Activated naive CD8-positive, alpha-beta T cell treated with anti-CD3 and anti-CD28 coated beads, Interleukin-2, amount 50 U/mL, for 24 hours (primary cell): ENCODE measurements around the gene EIF4G3.

Source experiments
- ATAC-seq: fragments of 150-1000 bp; cut with Tn5 transposase; one replicate; pipeline ENCODE4 v1.10.0; 2021
- DNase-seq: peaks from one replicate; pipeline ENCODE4 v3.0.0; 2021
- H3K27ac Mint-ChIP-seq: one replicate; pipeline ENCODE4 v1.8.0; 2021; ENCODE audit warnings: mild to moderate bottlenecking, mixed read lengths
- H3K27me3 Mint-ChIP-seq: one replicate; pipeline ENCODE4 v1.8.0; 2021; ENCODE audit warnings: mixed read lengths
- H3K36me3 Mint-ChIP-seq: one replicate; pipeline ENCODE4 v1.8.0; 2021; ENCODE audit warnings: low read depth, mixed read lengths
- H3K4me1 Mint-ChIP-seq: one replicate; pipeline ENCODE4 v1.8.0; 2021; ENCODE audit warnings: mixed read lengths
- H3K4me3 Mint-ChIP-seq: one replicate; pipeline ENCODE4 v1.8.0; 2021; ENCODE audit warnings: mild to moderate bottlenecking, moderate library complexity, mixed read lengths
- H3K9me3 Mint-ChIP-seq: one replicate; pipeline ENCODE4 v1.8.0; 2021; ENCODE audit warnings: mixed read lengths

The EIF4G3 gene

GRCh38 chr1:20900056-20900455 is 276.6 kb downstream of the EIF4G3 start:
- Mint-ChIP-seq H3K27ac (no peak overlapping the region), H3K4me1 (no peaks in the 10 kb centered on the region)

GRCh38 chr1:20899154-20899972 is 277.3 kb downstream of the EIF4G3 start:
- Mint-ChIP-seq H3K9me3 (no peaks in the 10 kb centered on the region), H3K4me3 (no peak overlapping the region), H3K27me3 (no peaks in the 10 kb centered on the region), H3K36me3 (peaks cover 14% of the 10 kb centered on the region), H3K4me1 (no peaks in the 10 kb centered on the region), H3K27ac (no peak overlapping the region)
- ATAC-seq (no peak), DNase-seq (no peak)

More at GRCh38 chr1:20900056-20900455, 276.6 kb downstream of the EIF4G3 start:
- Mint-ChIP-seq H3K27me3 (no peaks in the 10 kb centered on the region), H3K9me3 (no peaks in the 10 kb centered on the region), H3K36me3 (peaks cover 10% of the 10 kb centered on the region), H3K4me3 (no peak overlapping the region)
- ATAC-seq: no peak
- no peak for DNase-seq

GRCh38 chr1:20896826-20897225 is 279.9 kb downstream of the EIF4G3 start:
- no peaks in the 10 kb centered on the region for H3K9me3 Mint-ChIP-seq
- H3K4me1 Mint-ChIP-seq: no peaks in the 10 kb centered on the region
- DNase-seq: no peak

GRCh38 chr1:20893931-20894330 is 282.8 kb downstream of the EIF4G3 start:
- H3K27me3 Mint-ChIP-seq: no peaks in the 10 kb centered on the region
- no peak for ATAC-seq
- no peak for DNase-seq
- H3K9me3 Mint-ChIP-seq: no peaks in the 10 kb centered on the region
- H3K36me3 Mint-ChIP-seq: peaks cover 22% of the 10 kb centered on the region
- no peaks in the 10 kb centered on the region for H3K4me1 Mint-ChIP-seq
- no peak overlapping the region for H3K4me3 Mint-ChIP-seq
- H3K27ac Mint-ChIP-seq: no peak overlapping the region

More at GRCh38 chr1:20896826-20897225, 279.9 kb downstream of the EIF4G3 start:
- Mint-ChIP-seq H3K27me3 (no peaks in the 10 kb centered on the region), H3K36me3 (peaks cover 27% of the 10 kb centered on the region), H3K27ac (no peak overlapping the region), H3K4me3 (no peak overlapping the region)
- no peak for ATAC-seq

- H3K9me3 Mint-ChIP-seq: no peaks in the 10 kb centered on the region
- H3K27ac Mint-ChIP-seq: no peak overlapping the region
- peaks cover 23% of the 10 kb centered on the region for H3K36me3 Mint-ChIP-seq
- H3K4me1 Mint-ChIP-seq: no peaks in the 10 kb centered on the region
- H3K27me3 Mint-ChIP-seq: no peaks in the 10 kb centered on the region
- DNase-seq: no peak
- no peak overlapping the region for H3K4me3 Mint-ChIP-seq
- ATAC-seq: no peak
These were observed 285.6 kb downstream of the EIF4G3 start for GRCh38 chr1:20891091-20891490.

- H3K4me1 Mint-ChIP-seq: no peaks in the 10 kb centered on the region
- no peaks in the 10 kb centered on the region for H3K27me3 Mint-ChIP-seq
- peaks cover 8% of the 10 kb centered on the region for H3K36me3 Mint-ChIP-seq
- no peaks in the 10 kb centered on the region for H3K9me3 Mint-ChIP-seq
- ATAC-seq: no peak
- H3K4me3 Mint-ChIP-seq: no peak overlapping the region
- DNase-seq: no peak
- H3K27ac Mint-ChIP-seq: no peak overlapping the region
These were observed 289.5 kb downstream of the EIF4G3 start for GRCh38 chr1:20887246-20887645.

GRCh38 chr1:20885121-20885520 is 291.6 kb downstream of the EIF4G3 start:
- no peak for ATAC-seq
- Mint-ChIP-seq H3K27me3 (no peaks in the 10 kb centered on the region), H3K9me3 (no peaks in the 10 kb centered on the region)

GRCh38 chr1:20884513-20884912 is 292.2 kb downstream of the EIF4G3 start:
- H3K27ac Mint-ChIP-seq: no peak overlapping the region
- no peaks in the 10 kb centered on the region for H3K4me1 Mint-ChIP-seq
- no peak for DNase-seq
- no peak overlapping the region for H3K4me3 Mint-ChIP-seq
- ATAC-seq: no peak
- H3K27me3 Mint-ChIP-seq: no peaks in the 10 kb centered on the region
- peaks cover 12% of the 10 kb centered on the region for H3K36me3 Mint-ChIP-seq
- no peaks in the 10 kb centered on the region for H3K9me3 Mint-ChIP-seq

More at GRCh38 chr1:20885121-20885520, 291.6 kb downstream of the EIF4G3 start:
- Mint-ChIP-seq H3K36me3 (peaks cover 9% of the 10 kb centered on the region), H3K4me1 (no peaks in the 10 kb centered on the region), H3K4me3 (no peak overlapping the region), H3K27ac (no peak overlapping the region)
- DNase-seq: no peak

GRCh38 chr1:20883766-20884165 is 292.9 kb downstream of the EIF4G3 start:
- DNase-seq: no peak
- H3K27ac Mint-ChIP-seq: no peak overlapping the region
- no peaks in the 10 kb centered on the region for H3K27me3 Mint-ChIP-seq
- no peaks in the 10 kb centered on the region for H3K9me3 Mint-ChIP-seq
- H3K36me3 Mint-ChIP-seq: peaks cover 16% of the 10 kb centered on the region
- ATAC-seq: no peak
- H3K4me1 Mint-ChIP-seq: no peaks in the 10 kb centered on the region
- no peak overlapping the region for H3K4me3 Mint-ChIP-seq

- Mint-ChIP-seq H3K27ac (no peak overlapping the region), H3K36me3 (peaks cover 24% of the 10 kb centered on the region), H3K4me3 (no peak overlapping the region), H3K4me1 (no peaks in the 10 kb centered on the region), H3K27me3 (no peaks in the 10 kb centered on the region), H3K9me3 (no peaks in the 10 kb centered on the region)
- no peak for ATAC-seq
- DNase-seq: no peak
These were observed 293.9 kb downstream of the EIF4G3 start for GRCh38 chr1:20882837-20883236.

- H3K9me3 Mint-ChIP-seq: no peaks in the 10 kb centered on the region
- ATAC-seq: no peak
- peaks cover 41% of the 10 kb centered on the region for H3K36me3 Mint-ChIP-seq
- DNase-seq: no peak
- H3K4me1 Mint-ChIP-seq: peaks cover 2% of the 10 kb centered on the region
- no peak overlapping the region for H3K27ac Mint-ChIP-seq
- no peak overlapping the region for H3K4me3 Mint-ChIP-seq
- H3K27me3 Mint-ChIP-seq: no peaks in the 10 kb centered on the region
These were observed 297.9 kb downstream of the EIF4G3 start for GRCh38 chr1:20878799-20879198.

- ATAC-seq (no peak), DNase-seq (no peak)
- H3K36me3 Mint-ChIP-seq: peaks cover 39% of the 10 kb centered on the region
- no peak overlapping the region for H3K4me3 Mint-ChIP-seq
- H3K27me3 Mint-ChIP-seq: no peaks in the 10 kb centered on the region
- H3K4me1 Mint-ChIP-seq: peaks cover 2% of the 10 kb centered on the region
- no peaks in the 10 kb centered on the region for H3K9me3 Mint-ChIP-seq
- H3K27ac Mint-ChIP-seq: no peak overlapping the region
These were observed 301.3 kb downstream of the EIF4G3 start for GRCh38 chr1:20875198-20875973.

GRCh38 chr1:20873311-20873710 is 303.4 kb downstream of the EIF4G3 start:
- Mint-ChIP-seq H3K36me3 (peaks cover 32% of the 10 kb centered on the region), H3K27ac (no peak overlapping the region), H3K4me1 (peaks cover 2% of the 10 kb centered on the region), H3K27me3 (no peaks in the 10 kb centered on the region), H3K4me3 (no peak overlapping the region), H3K9me3 (no peaks in the 10 kb centered on the region)
- ATAC-seq (no peak), DNase-seq (no peak)

- H3K27ac Mint-ChIP-seq: no peak overlapping the region
- DNase-seq (no peak), ATAC-seq (no peak)
- H3K4me1 Mint-ChIP-seq: peaks cover 2% of the 10 kb centered on the region
- H3K27me3 Mint-ChIP-seq: no peaks in the 10 kb centered on the region
- no peak overlapping the region for H3K4me3 Mint-ChIP-seq
- no peaks in the 10 kb centered on the region for H3K9me3 Mint-ChIP-seq
- peaks cover 25% of the 10 kb centered on the region for H3K36me3 Mint-ChIP-seq
These were observed 305.3 kb downstream of the EIF4G3 start for GRCh38 chr1:20871419-20871818.

- H3K36me3 Mint-ChIP-seq: peaks cover 28% of the 10 kb centered on the region
- peaks cover 2% of the 10 kb centered on the region for H3K4me1 Mint-ChIP-seq
- ATAC-seq (no peak), DNase-seq (no peak)
- no peaks in the 10 kb centered on the region for H3K27me3 Mint-ChIP-seq
- no peak overlapping the region for H3K4me3 Mint-ChIP-seq
- H3K9me3 Mint-ChIP-seq: no peaks in the 10 kb centered on the region
- H3K27ac Mint-ChIP-seq: no peak overlapping the region
These were observed 306.0 kb downstream of the EIF4G3 start for GRCh38 chr1:20870718-20871117.
